ENCODE measurements around the gene RPS6KC1. TPM values are rescaled to one million over a fixed set of nuclear protein-coding genes. Genes with fewer than 3 reads are reported as not detected.
"Not testable (repeated sequence)": the region's sequence is repeated elsewhere in the genome, so short reads cannot be mapped to it uniquely, and the experiment has no call there.

RPS6KC1 gene
- total RNA-seq, 1 experiment from 2014 or later: 16.9 TPM

GRCh38 chr1:213211201-213211600, 160.2 kb downstream of the RPS6KC1 start:
- H3K27ac ChIP-seq (ENCODE audit: insufficient read length, low read depth, low read length): no peak overlapping the region
- H4K8ac ChIP-seq (replicated peaks; ENCODE audit: insufficient read length, low read depth, low read length): no peak overlapping the region
- H2AK5ac ChIP-seq (ENCODE audit: insufficient read length, low read length): no peak overlapping the region
- H3K79me1 ChIP-seq (ENCODE audit: insufficient read depth, low read depth, low read length, poor library complexity, severe bottlenecking): no peaks in the 10 kb centered on the region
- no peak overlapping the region for H3K9ac ChIP-seq (ENCODE audit: extremely low read depth, insufficient read length, low read length)
- no peak overlapping the region for H3K4me3 Mint-ChIP-seq
- H3K9me3 Mint-ChIP-seq: peaks cover 22 to 38% of the 10 kb centered on the region in 2 experiments
- H3K4me1 Mint-ChIP-seq: peaks cover 10 to 39% of the 10 kb centered on the region in 2 experiments; a peak in 3 of 4 replicates
- H2BK12ac ChIP-seq (ENCODE audit: insufficient read length, low read depth, low read length): no peak overlapping the region
- no peak for DNase-seq
- H3K4ac ChIP-seq (ENCODE audit: low read depth, low read length): no peak overlapping the region
- no peaks in the 10 kb centered on the region for H3K9me3 ChIP-seq (ENCODE audit: control insufficient read depth, low read depth, low read length)
- no peak overlapping the region for H2BK5ac ChIP-seq (ENCODE audit: insufficient read length, low read length)
- H3K4me1 ChIP-seq (ENCODE audit: insufficient read depth, low read length): no peaks in the 10 kb centered on the region
- no peaks in the 10 kb centered on the region for H3K79me2 ChIP-seq (ENCODE audit: insufficient read depth, low read length)
- no peak overlapping the region for H2AFZ ChIP-seq (ENCODE audit: low read length)
- H2BK15ac ChIP-seq (ENCODE audit: low read depth, low read length): no peak overlapping the region
- no peak overlapping the region for H3T11ph ChIP-seq (ENCODE audit: low read length)
- H3K56ac ChIP-seq (ENCODE audit: insufficient read length, low read depth, low read length): no peak overlapping the region
- no peak overlapping the region for H2BK120ac ChIP-seq (ENCODE audit: low read depth, low read length, poor library complexity, severe bottlenecking)
- no peak for TF ChIP-seq CTCF (conservative IDR thresholded peaks at IDR 0.05)
- no peaks in the 10 kb centered on the region for H3K27me3 Mint-ChIP-seq (ENCODE audit: low read depth)
- no peaks in the 10 kb centered on the region for H3K23me2 ChIP-seq (ENCODE audit: insufficient read length, low read depth, low read length, poor library complexity, severe bottlenecking)
- no peak overlapping the region for H2BK20ac ChIP-seq (ENCODE audit: low read depth, low read length, poor library complexity, severe bottlenecking)
- H4K20me1 ChIP-seq (ENCODE audit: control insufficient read depth, insufficient read depth, insufficient read length): no peaks in the 10 kb centered on the region
- H3K27me3 ChIP-seq (ENCODE audit: insufficient read depth, low read length): no peaks in the 10 kb centered on the region
- no CpG with 5 or more reads among the region's 2 CpGs for WGBS (ENCODE audit: extremely low coverage, insufficient read length, low lambda C conversion rate)
- H3K23ac ChIP-seq (ENCODE audit: insufficient read length, low read depth, low read length): no peak overlapping the region
- H3K14ac ChIP-seq (ENCODE audit: insufficient read depth, low read length): no peak overlapping the region
- H3K4me2 ChIP-seq (ENCODE audit: insufficient read depth, insufficient read length, low read length): no peak overlapping the region
- no peak overlapping the region for H3K18ac ChIP-seq (ENCODE audit: insufficient read length, low read depth, low read length)
- H4K5ac ChIP-seq (ENCODE audit: insufficient read length, low read depth, low read length): no peak overlapping the region
- peaks cover 31 to 57% (median 43%) of the 10 kb centered on the region in 3 experiments for H3K36me3 Mint-ChIP-seq (ENCODE audit: insufficient read depth in 1 of 3, low read depth in 3 of 3)
- 0 out of 7 replicates have a peak overlapping the region, but pooled peaks of 1 of the 3 experiments have one; percentile 45 for H3K27ac Mint-ChIP-seq
- no peak overlapping the region for H4K91ac ChIP-seq (ENCODE audit: insufficient read length, low read depth, low read length)

GRCh38 chr1:213219076-213219475, 168.0 kb downstream of the RPS6KC1 start:
- H3K27ac Mint-ChIP-seq: not testable (repeated sequence)

More at GRCh38 chr1:213219076-213219475, 168.0 kb downstream of the RPS6KC1 start:
- H3K79me2 ChIP-seq (ENCODE audit: insufficient read depth, low read length); H3K14ac ChIP-seq (ENCODE audit: insufficient read depth, low read length); H3K4me1 ChIP-seq (ENCODE audit: insufficient read depth, low read length); H3K27me3 Mint-ChIP-seq (ENCODE audit: low read depth); H3K4me1 Mint-ChIP-seq; H3K56ac ChIP-seq (ENCODE audit: insufficient read length, low read depth, low read length); H3K9ac ChIP-seq (ENCODE audit: extremely low read depth, insufficient read length, low read length); H4K20me1 ChIP-seq (ENCODE audit: control insufficient read depth, insufficient read depth, insufficient read length); H3K23me2 ChIP-seq (ENCODE audit: insufficient read length, low read depth, low read length, poor library complexity, severe bottlenecking); H3K27me3 ChIP-seq (ENCODE audit: insufficient read depth, low read length); H2BK120ac ChIP-seq (ENCODE audit: low read depth, low read length, poor library complexity, severe bottlenecking); H3K4me2 ChIP-seq (ENCODE audit: insufficient read depth, insufficient read length, low read length); H3K27ac ChIP-seq (ENCODE audit: insufficient read length, low read depth, low read length); H2BK15ac ChIP-seq (ENCODE audit: low read depth, low read length); H3K4me3 Mint-ChIP-seq; DNase-seq; H4K91ac ChIP-seq (ENCODE audit: insufficient read length, low read depth, low read length); H3T11ph ChIP-seq (ENCODE audit: low read length); H4K5ac ChIP-seq (ENCODE audit: insufficient read length, low read depth, low read length); H3K9me3 ChIP-seq (ENCODE audit: control insufficient read depth, low read depth, low read length); H3K18ac ChIP-seq (ENCODE audit: insufficient read length, low read depth, low read length); H3K23ac ChIP-seq (ENCODE audit: insufficient read length, low read depth, low read length); H2BK5ac ChIP-seq (ENCODE audit: insufficient read length, low read length); H3K79me1 ChIP-seq (ENCODE audit: insufficient read depth, low read depth, low read length, poor library complexity, severe bottlenecking); H2BK20ac ChIP-seq (ENCODE audit: low read depth, low read length, poor library complexity, severe bottlenecking); H2AFZ ChIP-seq (ENCODE audit: low read length); H2BK12ac ChIP-seq (ENCODE audit: insufficient read length, low read depth, low read length); H3K4ac ChIP-seq (ENCODE audit: low read depth, low read length); H4K8ac ChIP-seq (replicated peaks; ENCODE audit: insufficient read length, low read depth, low read length); H2AK5ac ChIP-seq (ENCODE audit: insufficient read length, low read length): not testable (repeated sequence)
- H3K9me3 Mint-ChIP-seq: peaks cover 7 to 15% of the 10 kb centered on the region in 2 experiments; a peak in 3 of 5 replicates
- H3K36me3 Mint-ChIP-seq (ENCODE audit: insufficient read depth in 1 of 3, low read depth in 3 of 3): peaks cover 8 to 22% (median 15%) of the 10 kb centered on the region in 3 experiments
- WGBS (ENCODE audit: extremely low coverage, insufficient read length, low lambda C conversion rate): no CpG with 5 or more reads among the region's 2 CpGs

All from H9 (cell line).